Activated CD8-positive, alpha-beta memory T cell treated with anti-CD3 and anti-CD28 coated beads, Interleukin-2, amount 50 U/mL, for 4 hours (primary cell): ENCODE results near the gene MAPK8.

Source experiments
- DNase-seq: peaks from one replicate; pipeline ENCODE4 v3.0.0-alpha.2; 2020

The MAPK8 gene

DNA sequence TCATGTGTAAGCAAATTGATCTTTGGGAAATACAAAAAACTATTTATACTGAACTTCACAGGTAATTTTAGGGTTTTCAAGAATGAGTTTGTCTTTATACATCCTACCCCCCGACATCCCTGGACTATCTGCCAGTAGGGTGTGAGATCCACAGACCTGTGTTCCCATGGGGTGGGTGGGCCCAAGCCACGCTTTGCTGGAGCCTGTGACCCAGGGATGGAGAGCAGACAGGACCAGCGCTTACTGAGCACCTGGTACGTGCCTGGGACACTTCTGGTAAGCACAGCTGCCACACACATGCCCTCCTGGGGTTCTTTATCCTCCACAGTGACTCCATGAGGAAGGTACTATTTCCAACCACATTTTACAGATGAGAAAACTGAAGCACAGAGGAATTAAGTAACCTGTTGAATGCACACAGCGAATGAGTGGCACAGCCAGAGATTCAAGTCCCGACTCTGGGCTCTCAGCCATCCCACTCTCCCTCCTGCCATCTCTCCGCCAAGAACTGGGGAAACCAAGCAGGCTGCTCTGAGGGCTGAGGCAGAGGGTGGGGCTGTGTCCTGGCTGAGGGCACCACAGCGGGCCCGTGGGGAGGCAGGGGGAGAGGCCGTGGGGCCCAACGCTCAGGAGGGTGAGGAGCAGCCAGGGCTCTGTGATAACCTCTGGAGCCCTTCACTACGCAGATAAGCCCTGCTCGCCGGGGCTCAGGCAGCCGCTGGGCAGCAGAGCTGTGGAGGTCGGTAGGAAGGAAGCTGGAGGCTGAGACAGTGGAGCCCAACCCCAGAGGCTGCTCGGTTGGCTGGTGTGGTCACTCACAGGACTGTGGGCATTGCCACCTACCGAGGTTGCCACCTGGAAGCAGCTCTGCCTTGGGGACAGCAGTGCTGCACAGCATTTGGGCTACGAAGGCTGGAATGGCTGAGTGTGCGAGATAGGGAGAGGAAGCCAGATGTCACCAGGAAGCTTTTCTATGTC is 174.2 kb downstream of the MAPK8 start:
- DNase-seq, result no peak

GRCh38 chr10:48481385-48481784 is 174.9 kb downstream of the MAPK8 start:
- DNase-seq, result no peak

DNA sequence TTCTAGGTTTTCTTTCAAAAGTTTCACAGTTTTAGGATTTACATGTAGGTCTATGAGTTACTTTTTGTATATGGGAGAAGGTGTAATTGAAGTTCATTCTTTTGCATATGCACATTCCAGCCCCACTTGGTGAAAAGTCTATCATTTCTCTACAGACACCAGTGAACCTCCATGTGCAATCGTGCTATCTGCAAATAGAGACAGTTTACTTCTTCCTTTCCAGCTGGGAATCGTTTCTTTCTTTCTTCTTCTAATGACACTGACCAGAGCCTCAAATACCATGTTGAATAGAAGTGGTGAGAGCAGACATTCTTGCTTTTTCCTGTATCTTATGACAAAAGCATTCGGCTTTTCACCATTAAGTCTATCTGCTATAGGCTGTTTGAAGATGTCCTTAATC is 175.7 kb downstream of the MAPK8 start:
- no peak for DNase-seq

GRCh38 chr10:48484911-48485310 is 178.4 kb downstream of the MAPK8 start:
- DNase-seq, result no peak

DNA sequence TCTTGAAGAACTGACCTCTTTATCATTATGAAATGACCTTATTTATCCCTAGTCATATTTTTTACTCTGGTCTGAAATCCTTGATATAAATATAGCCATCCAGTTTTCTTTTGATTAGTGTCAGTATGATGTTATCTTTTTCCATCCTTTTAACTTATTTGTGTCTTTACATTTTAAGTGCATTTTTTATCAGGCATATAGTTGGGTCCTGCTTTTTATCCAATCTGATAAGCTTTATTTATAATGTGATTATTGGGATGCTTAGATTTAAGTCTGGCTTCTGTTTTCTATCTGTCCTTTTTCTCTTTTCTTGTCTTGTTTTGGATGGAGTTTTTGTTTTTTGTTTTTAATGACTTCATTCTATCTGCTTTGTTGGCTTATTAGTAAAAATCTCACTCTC is 179.2 kb downstream of the MAPK8 start:
- DNase-seq, result no peak

DNA sequence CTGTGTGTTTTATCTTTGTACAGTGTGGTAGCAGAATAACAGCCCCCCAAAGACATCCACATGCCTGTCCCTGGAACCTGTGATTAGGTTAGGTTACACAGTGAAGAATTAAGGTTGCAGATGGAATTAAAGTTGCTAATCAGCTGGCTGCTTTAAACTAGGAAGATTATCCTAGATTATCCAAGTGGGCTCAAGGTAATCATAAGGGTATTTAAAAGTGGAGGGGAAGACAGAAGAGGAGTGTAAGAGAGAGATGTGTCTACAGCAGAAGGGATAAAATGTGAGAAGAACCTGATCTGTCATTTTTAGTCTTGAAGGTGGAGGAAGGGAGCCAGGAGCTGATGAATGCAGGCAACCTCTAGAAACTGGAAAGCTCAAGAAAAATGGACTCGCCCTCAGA is 180.8 kb downstream of the MAPK8 start:
- DNase-seq, result no peak
